ENCODE data around the gene NOSIP.

Gene NOSIP

DNA sequence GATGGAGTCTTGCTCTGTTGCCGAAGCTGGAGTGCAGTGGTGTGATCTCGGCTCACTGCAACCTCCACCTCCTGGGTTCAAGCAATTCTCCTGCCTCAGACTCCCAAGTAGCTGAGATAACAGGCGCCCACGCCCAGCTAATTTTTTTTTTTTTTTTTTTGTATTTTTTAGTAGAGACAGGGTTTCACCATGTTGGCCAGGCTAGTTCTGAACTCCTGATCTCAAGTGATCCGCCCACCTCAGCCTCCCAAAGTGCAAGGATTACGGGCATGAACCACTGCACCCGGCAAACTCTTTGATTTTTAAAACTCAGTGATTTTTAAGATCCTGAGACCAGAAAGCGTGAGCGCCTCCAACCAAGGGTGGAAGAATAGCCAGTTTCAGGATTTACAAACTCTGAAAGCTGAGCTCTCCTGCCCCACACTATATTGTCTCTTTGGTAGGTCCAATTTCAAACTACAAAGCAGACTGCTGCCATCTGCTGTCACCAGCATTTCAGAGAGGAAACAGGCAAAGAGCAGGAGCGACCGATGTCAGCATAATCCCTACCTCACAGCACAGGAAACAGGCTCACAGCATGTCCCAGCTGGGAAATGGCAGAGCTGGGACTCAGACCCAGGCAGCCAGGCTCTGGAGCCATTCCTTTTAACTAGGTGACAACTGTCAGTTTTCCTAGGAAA is 9.2 kb downstream of the NOSIP start:
- Histone ChIP-seq H3K27ac (ENCODE audit: low read depth, low read length, poor library complexity, severe bottlenecking) (peak overlapping the region; percentile 52), H3K79me2 (ENCODE audit: insufficient read depth, low read length) (no peaks in the 10 kb centered on the region)

DNA sequence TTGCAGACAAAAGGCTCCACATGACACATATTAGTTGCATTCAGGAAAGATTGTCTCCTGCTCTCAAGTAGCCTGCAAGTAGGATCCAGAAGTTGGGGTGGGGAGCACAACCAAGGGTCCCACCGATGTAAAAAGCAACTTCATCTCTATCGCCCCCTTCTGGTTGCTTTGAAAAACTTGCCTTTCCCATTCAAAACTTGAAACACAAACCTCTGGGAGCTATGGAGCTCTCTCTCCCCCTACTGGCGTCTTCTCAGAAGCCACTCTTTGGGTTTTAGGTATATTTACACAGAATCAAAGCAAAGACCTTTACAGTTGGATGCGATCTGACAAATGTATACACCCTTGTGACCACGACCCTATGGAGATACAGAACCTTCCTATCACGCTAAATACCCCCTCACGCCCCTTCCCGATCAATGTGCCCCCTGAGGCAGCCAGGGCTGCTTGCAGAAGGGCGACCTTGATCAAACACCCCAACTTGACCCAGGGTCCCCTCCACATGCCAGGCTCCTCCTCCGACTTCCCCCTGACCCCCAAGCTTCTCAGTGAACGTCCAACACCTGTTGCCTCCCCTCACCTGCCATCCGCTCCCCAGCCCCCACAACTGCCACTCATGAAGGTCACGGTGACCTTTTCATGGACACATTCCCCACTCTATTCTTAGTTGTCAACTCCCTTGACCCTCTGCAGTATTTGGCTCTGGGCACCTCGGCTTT is 10.1 kb downstream of the NOSIP start:
- Histone ChIP-seq H3K4me1 (ENCODE audit: insufficient read depth, low read length, severe bottlenecking) (peaks cover 35% of the 10 kb centered on the region), H3F3A (ENCODE audit: insufficient read depth, low read length) (0 out of 2 replicates have a peak, but pooled peaks cover 2% of the 10 kb centered on the region), H2AFZ (ENCODE audit: low read length) (no peak overlapping the region), H3K36me3 (ENCODE audit: insufficient read depth, low read length) (peaks cover 8% of the 10 kb centered on the region; the same call in 1 of the 2 replicates), H3K9me3 (ENCODE audit: low read length) (no peaks in the 10 kb centered on the region), H3K79me2 (ENCODE audit: insufficient read depth, low read length) (no peaks in the 10 kb centered on the region), H3K9ac (ENCODE audit: low read length) (peak overlapping the region; percentile 14; the same call in 1 of the 2 replicates), H3K27ac (ENCODE audit: low read depth, low read length, poor library complexity, severe bottlenecking) (peak overlapping the region; percentile 52), H3K9me2 (ENCODE audit: low read depth, low read length) (no peaks in the 10 kb centered on the region), H3K4me2 (ENCODE audit: low read length) (peak overlapping the region; percentile 12; the same call in 1 of the 2 replicates), H3K27me3 (ENCODE audit: insufficient read depth, low read length) (no peaks in the 10 kb centered on the region), H3K4me3 (ENCODE audit: low read depth, low read length, poor library complexity, severe bottlenecking) (no peak overlapping the region), H4K20me1 (ENCODE audit: insufficient read depth, low read length) (no peaks in the 10 kb centered on the region)
- TF ChIP-seq, protein P1, sequence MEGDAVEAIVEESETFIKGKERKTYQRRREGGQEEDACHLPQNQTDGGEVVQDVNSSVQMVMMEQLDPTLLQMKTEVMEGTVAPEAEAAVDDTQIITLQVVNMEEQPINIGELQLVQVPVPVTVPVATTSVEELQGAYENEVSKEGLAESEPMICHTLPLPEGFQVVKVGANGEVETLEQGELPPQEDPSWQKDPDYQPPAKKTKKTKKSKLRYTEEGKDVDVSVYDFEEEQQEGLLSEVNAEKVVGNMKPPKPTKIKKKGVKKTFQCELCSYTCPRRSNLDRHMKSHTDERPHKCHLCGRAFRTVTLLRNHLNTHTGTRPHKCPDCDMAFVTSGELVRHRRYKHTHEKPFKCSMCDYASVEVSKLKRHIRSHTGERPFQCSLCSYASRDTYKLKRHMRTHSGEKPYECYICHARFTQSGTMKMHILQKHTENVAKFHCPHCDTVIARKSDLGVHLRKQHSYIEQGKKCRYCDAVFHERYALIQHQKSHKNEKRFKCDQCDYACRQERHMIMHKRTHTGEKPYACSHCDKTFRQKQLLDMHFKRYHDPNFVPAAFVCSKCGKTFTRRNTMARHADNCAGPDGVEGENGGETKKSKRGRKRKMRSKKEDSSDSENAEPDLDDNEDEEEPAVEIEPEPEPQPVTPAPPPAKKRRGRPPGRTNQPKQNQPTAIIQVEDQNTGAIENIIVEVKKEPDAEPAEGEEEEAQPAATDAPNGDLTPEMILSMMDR (IDR thresholded peaks at IDR 0.05; ENCODE audit: low read length) = peak; percentile 99
- no peak for TF ChIP-seq EZH2 (IDR thresholded peaks at IDR 0.05; ENCODE audit: borderline replicate concordance, low read length)

More for the DNA sequence above, 9.2 kb downstream of the NOSIP start:
- H3K4me3 ChIP-seq (ENCODE audit: low read depth, low read length, poor library complexity, severe bottlenecking) = no peak overlapping the region
- no peak overlapping the region for H3K9ac ChIP-seq (ENCODE audit: low read length)
- no peaks in the 10 kb centered on the region for H4K20me1 ChIP-seq (ENCODE audit: insufficient read depth, low read length)
- no peaks in the 10 kb centered on the region for H3K9me3 ChIP-seq (ENCODE audit: low read length)
- H3K27me3 ChIP-seq (ENCODE audit: insufficient read depth, low read length) = no peaks in the 10 kb centered on the region
- H3K4me2 ChIP-seq (ENCODE audit: low read length) = no peak overlapping the region
- no peak for TF ChIP-seq EZH2 (IDR thresholded peaks at IDR 0.05; ENCODE audit: borderline replicate concordance, low read length)
- TF ChIP-seq, protein P1 (IDR thresholded peaks at IDR 0.05; ENCODE audit: low read length) = peak; percentile 41
- H3K36me3 ChIP-seq (ENCODE audit: insufficient read depth, low read length) = peaks cover 14% of the 10 kb centered on the region; the same call in 1 of the 2 replicates
- peaks cover 34% of the 10 kb centered on the region for H3K4me1 ChIP-seq (ENCODE audit: insufficient read depth, low read length, severe bottlenecking)
- no peak overlapping the region for H2AFZ ChIP-seq (ENCODE audit: low read length)
- no peaks in the 10 kb centered on the region for H3K9me2 ChIP-seq (ENCODE audit: low read depth, low read length)
- 0 out of 2 replicates have a peak, but pooled peaks cover 2% of the 10 kb centered on the region for H3F3A ChIP-seq (ENCODE audit: insufficient read depth, low read length)

DNA sequence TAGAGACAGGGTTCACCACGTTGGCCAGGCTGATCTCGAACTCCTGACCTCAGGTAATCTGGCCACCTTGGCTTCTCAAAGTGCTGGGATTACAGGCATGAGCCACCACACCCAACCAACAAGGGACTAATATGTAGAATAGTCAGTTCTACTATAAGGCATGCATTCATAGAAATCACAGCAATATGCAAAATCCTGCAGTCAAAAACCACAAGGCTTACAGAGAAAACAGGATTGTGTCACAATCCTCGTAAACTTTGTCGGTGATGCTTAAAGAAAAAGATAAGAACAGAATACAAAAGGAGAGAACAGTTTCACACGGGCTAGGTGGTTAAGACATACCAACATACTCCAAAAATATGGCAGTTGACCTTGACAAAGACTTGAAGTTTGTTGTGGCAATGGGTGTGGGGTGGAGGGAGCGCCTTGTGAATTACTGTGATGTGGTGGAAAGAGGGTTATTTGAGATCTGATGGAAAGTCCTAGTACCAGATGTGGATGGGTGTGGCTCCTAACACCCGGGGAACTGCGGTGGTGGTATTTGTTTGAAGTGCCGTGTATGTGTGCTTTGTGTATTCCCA is 12.4 kb downstream of the NOSIP start:
- no peak for TF ChIP-seq EZH2 (IDR thresholded peaks at IDR 0.05; ENCODE audit: borderline replicate concordance, low read length)
- TF ChIP-seq, protein P1 (IDR thresholded peaks at IDR 0.05; ENCODE audit: low read length) = no peak
- Histone ChIP-seq H3F3A (ENCODE audit: insufficient read depth, low read length) (0 out of 2 replicates have a peak, but pooled peaks cover 2% of the 10 kb centered on the region), H3K9me3 (ENCODE audit: low read length) (no peaks in the 10 kb centered on the region), H3K79me2 (ENCODE audit: insufficient read depth, low read length) (0 out of 2 replicates have a peak, but pooled peaks cover 3% of the 10 kb centered on the region), H4K20me1 (ENCODE audit: insufficient read depth, low read length) (no peaks in the 10 kb centered on the region), H2AFZ (ENCODE audit: low read length) (no peak overlapping the region), H3K36me3 (ENCODE audit: insufficient read depth, low read length) (peaks cover 5% of the 10 kb centered on the region; the same call in 1 of the 2 replicates), H3K27ac (ENCODE audit: low read depth, low read length, poor library complexity, severe bottlenecking) (peak overlapping the region; percentile 87), H3K9ac (ENCODE audit: low read length) (no peak overlapping the region), H3K9me2 (ENCODE audit: low read depth, low read length) (no peaks in the 10 kb centered on the region), H3K27me3 (ENCODE audit: insufficient read depth, low read length) (no peaks in the 10 kb centered on the region), H3K4me3 (ENCODE audit: low read depth, low read length, poor library complexity, severe bottlenecking) (no peak overlapping the region), H3K4me2 (ENCODE audit: low read length) (peak overlapping the region; percentile 49; the same call in 1 of the 2 replicates), H3K4me1 (ENCODE audit: insufficient read depth, low read length, severe bottlenecking) (peaks cover 43% of the 10 kb centered on the region)

All from OCI-LY1 (cell line).